Activated CD4-positive, CD25-positive, alpha-beta regulatory T cell treated with anti-CD3 and anti-CD28 coated beads, Interleukin-2, amount 50 U/mL, for 72 hours (primary cell): ENCODE results near the gene JMJD6.
"Not testable (repeated sequence)": the region's sequence is repeated elsewhere in the genome, so short reads cannot be mapped to it uniquely, and the experiment has no call there.

ENCODE experiments used
- DNase-seq: peaks from one replicate; pipeline ENCODE4 v3.0.0; 2021

JMJD6 gene

DNA sequence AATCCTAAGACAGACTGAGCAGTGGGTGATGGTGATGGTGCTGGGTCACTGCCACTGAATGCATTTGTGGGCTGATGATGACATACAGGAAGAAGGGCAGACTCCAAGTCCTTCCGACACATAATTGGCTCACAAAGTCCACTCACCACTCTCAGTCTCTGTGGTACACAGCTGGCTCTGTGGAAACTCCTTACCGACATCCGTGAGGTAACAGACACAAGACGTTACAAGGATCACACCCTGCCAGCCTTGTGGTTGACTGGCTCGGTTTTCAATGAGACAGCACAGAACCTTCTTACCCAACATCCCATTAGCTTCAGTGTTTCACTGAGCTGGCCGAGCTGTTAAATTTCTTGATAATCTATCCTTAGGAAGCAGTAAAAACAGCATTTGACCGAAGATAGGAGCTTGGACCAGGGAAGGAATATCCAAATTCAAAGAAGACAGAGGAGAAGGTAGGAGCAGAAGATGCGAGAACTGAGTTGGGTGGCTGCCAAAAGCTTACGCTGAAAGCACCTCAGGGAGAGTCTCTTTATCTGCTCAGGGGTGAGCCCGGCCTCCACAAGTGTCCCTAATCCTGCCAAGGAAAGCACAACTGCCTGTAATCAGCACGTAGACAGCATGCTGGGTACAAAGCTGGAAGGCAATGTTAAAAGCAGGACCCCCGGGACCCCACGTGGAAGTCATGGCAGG is 10.1 kb downstream of the JMJD6 start:
- DNase-seq, result no peak

DNA sequence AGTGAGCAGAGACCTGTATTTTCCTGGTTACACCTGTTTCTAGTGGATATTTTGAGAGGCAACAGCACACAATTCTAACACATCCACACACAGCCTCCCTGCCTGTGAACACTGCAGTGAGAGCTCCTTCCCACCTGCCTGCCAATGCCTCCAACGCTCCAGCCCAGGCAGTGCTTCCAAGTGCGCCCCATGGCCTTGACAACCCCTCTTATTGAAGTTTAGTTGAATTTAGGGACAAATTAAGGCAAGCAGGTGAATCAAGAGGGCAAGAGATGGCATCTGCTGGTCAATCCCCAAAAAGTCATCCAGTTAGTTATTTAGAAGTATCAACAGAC is 10.9 kb downstream of the JMJD6 start:
- DNase-seq, result no peak

DNA sequence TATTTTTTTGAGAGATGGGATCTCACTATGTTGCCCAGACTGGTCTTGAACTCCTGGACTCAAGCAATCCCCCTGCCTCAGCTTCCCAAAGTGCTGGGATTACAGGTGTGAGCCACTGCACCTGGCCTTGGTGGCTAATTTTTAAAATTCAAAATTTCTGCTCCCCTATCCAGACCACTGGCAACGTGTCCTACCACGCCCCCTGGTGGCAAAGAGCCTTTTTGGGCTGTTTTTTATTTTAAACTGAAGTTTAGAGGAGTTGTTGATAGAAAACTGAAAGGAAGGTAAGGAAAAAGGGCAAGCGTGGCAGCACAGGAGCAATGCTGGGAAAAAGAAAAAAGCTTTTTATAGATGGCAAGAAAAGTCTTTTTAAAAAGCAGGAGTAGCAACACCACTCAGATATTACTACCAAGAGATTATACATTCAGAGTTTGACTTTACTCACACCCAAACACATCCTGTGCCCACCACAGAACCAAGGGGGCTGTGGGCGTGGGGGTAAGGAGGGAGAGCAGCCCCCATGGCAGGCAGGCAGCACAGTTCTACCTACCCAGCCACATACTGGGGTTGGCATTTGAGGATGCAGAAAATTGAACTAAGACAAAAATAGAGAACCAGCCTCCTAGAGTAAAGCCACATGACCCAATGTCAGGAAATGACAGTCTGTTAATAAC is 11.4 kb downstream of the JMJD6 start:
- DNase-seq, result peak; percentile 74

DNA sequence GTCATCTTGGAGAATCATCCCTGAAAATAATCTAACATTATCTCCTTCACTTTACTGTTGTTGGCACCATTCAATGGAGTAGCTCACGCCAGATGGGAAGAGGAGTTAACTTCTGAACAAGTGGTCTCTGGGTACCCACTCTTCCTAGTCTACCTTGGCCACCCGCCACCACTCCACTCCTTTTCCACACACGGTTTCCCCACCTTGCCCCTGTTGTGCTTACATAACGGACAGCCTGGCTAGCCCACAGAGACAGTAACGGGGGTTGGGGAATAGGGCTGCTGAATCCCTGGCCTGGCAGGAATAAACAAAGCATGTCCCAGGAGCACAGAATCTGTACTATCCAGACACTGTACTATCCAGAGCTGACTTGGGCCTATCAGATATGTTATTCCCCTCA is 12.1 kb downstream of the JMJD6 start:
- DNase-seq, result no peak

DNA sequence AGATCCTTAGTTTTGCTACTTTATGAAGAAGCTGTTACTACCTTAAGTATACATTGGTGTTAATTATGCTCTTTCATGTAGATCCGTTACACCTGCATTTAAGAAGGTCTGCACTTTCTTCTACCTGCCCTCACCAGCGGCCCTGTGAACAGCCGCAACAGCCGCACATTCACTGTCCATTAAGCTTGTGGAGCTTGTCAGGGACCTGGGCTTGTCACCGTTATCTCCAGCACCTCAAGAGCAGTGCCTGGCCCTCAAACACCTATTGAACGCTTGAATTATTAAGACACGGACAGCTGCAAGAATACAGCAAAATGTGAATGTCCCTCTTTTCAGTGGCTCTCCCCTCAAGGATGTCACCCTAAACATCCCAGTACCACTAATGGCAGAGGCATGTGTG is 12.6 kb downstream of the JMJD6 start:
- DNase-seq, result no peak

DNA sequence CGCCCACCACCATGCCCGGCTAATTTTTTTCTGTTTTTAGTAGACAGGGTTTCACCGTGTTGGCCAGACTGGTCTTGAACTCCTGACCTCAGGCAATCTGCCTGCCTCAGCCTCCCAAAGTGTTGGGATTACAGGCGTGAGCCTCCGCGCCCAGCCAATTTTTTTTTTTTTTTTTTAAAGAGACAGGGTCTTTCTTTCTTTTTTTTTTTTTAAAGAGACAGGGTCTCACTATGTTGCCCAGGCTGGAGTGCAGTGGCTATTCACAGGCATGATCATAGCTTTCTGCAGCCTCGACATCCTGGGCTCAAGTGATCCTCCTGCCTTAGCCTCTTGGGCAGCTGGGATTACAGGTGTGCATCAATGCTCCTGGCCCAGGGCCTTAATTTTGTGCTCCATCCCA is 14.1 kb downstream of the JMJD6 start:
- DNase-seq, result not testable (repeated sequence)

DNA sequence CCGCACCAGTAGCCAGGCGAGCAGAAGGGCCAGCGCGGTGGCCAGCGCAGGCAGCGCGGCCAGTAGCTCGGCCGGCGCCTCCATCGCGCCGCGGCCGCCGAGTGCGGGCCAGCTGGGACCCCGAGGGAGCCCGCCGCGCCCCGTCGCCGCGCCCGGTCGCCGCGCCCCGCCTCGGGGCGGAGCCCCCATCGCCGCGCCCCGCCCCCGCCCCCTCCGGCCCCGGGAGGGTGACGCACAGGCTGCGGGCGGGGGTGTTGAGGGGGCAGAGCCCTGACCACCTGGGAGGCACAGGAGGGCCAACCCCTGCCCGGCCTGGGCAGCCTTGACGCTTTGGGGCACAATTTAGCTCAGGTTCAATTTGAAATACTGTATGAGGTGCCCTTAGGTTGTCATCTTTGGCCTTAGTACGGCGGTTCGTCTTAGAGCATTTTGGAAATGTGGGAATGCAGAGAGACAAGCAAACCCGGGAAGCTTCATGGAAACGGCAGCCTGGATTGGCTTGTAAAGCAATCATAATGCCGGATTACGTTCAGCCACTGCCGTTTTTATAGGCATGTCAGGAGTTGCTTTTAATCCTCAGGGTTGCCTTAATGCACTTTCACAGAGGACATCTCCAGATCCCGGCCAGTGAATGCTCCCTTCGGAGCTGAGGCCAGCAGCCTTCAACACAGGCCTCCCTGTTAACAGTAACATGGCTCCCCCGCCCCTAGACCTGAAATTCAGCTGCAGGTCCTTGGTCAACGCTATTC is 15.4 kb downstream of the JMJD6 start, which contains the start of gene MXRA7:
Gene MXRA7 (minus strand): TSS at position 103 of the 749 bp plus-strand sequence. CDS start 19 bp downstream, at position 84.
- DNase-seq, result peak; percentile 42

DNA sequence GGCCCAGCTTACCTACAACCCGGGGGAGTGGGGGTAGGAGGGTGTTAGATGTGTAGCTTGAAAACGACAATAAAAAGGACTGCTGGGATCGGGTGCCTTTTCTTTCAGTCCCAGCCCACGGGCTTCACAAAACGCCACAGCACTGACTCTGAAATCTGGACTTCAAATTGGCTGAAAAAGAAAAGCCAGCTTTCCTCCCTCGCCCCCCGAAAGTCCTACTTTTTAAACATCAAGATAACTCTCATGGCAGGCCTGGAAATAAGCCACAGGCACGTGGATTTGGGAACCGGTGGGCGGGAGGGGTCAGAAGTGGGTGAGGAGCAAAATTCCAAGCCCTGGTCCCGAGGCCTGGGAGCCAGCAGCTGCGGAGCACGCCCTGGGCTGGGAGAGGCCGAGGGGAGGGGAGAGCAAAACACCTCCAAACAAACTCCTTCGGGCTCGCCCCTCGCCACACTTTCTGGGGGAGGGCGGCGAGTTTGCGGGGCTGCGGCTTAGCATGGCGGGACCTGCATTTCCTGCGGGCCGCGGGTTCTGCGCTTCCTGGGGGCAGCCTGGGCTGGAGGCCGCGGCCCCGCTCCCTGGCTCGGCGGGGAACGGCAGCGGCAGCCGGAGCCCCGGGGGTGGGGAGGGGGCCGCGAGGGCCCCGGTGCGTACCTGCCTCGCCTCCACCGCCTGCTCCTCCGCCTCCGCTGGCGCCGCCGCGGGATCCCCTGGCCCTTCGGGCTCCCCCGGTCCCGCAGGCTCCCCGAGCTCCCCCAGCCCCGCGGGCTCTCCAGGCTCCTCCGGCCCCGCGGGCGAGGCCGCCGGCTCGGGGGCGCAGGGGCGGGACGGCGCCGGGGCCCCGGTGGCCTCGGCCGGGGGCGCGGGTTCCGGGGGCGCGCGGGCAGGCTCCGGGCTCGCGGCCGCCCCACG is 16.2 kb downstream of the JMJD6 start:
- DNase-seq, result not testable (repeated sequence)

DNA sequence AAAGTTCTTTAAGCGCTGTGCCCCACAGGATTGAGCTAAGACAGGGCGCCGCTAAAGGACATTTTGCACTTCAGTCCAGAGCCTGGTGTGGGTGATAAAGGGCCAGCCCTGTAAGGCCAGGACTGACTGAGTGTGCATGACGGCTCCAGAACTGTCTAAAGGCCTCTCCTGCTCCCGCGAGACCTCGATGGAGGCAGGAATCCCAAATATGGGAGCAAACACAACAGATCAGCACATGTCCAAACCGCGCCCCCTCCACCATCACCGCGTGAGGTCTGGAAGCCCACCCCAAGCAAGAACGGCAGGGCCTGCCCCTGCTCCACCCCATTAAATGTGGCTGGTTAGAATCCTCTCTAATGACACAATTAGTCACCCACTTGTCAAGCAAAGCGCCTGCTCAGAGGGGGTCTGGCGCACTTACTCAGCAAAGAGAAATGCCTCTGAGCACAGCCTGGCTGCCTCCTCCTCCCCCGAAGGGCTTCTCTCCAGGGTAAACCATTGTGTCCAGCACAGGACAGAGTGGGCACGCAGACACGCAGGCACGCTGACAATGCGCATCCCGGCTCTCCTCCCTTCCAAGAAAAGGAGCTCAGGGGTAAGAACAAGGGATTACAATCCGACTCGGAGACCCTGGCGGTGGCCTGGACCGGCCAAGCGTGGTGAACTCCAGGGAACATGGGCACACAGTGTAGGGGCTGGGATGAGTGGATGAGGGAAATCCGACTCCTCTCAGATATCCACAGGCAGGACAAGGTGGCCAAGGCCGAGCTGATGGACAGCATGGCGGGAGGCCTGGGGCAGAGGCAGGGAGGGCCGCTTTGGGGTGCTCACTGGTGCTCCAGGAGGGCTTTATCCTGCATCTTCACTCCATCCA is 17.1 kb downstream of the JMJD6 start:
- no peak for DNase-seq

DNA sequence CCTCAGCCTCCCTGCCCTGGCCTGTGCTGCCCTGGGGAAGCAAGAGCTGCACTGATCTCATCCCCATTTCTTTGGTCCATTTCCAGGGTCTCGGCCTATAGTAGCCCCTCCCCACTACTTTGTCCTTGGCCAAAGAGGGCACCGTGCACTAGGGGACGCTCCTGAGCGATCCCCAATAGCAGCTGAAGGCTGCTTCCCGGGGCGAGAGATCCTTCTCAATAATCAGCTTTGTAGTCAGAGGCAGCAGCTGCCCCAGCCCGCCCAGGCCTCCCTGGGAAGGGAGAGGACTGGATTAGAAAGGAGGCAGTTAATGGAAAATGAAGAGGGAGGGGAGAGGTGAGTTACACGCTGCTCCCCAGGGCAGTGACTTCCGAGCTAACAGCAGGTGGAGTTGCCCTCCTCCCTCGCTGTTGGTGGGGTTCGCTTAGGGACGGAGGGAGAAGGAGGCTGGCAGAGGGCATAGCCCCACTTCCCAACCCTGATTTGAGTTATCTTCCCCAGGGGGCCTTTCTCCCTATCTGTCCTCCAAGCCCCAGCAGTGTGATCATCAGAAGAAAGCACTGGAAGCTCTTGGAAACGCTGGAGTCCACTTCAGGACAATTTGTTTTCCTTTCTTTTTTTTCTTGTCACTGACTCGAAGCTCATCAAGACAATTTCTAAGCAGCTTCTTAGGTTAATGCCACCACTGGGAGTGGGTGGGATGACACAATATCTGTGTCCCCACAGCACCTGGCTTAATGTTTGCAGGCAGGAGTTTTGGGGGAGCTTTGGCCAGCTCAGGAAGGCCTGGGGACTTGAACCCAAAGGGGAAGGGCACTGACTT is 18.2 kb downstream of the JMJD6 start:
- DNase-seq, result no peak

DNA sequence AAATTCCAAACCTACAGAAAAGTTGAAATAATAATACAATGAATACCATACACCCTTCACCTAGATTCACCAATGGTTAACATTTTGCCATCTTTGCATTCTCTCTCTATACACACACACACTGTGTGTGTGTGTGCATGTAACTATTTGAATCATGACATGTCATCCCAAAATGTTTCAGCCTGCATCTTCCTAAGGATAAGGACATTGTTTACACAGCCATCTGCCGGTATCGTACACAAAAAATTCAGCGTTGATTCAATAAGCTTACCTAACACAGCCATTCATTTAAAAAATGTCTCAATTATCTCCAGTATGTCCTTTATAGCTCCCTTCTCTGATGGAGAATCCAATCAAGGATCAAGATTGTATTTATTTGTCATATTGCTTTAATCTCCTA is 19.6 kb downstream of the JMJD6 start:
- no peak for DNase-seq

DNA sequence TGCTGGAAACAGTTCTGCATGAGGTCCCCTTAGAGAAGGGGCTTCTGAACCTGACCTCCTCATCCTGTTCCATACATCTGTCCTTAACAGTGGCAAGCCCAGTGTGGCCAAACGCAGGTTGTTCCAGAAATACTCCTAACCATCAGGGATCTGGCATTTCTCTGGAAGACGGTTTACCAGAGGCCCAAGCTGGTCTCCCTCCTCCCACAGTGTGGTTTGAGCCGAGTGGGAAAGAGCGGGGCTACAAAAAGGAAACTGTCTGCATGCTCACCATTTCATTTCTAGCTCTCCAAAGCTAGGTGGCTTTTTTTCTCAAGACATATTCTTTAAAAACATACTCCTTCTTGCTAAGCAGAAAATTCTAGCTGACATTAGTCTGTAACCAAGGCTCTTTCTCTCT is 21.6 kb downstream of the JMJD6 start:
- no peak for DNase-seq

DNA sequence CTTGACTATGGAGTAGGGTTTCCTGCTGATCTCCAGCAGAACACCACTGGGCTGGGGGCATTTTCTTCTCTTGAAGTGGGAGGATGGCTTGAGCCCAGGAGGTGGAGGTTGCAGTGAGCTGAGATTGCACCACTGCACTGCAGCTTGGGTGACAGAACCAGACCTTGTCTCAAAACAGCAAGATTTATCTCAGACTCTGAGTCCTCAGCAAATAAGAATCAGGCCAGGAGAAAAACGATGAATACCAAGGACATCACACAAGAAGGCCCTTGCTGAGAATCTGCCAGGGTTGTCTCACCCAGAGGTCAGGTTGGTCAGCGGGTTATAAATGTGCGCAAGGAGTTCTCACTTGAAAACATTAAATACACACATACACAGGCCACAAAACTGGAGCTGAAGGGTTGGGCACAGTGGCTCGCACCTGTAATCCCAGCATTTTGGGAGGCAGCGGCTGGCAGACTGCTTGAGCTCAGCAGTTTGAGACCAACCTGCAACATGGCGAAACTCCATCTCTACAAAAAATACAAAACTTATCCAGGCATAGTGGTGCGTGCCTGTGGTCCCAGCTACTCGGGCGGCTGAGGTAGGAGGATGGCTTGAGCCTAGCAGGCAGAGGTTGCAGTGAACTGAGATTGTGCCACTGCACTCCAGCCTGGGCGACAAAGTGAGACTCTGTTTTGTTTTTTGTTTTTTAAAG is 23.3 kb downstream of the JMJD6 start:
- DNase-seq, result no peak

DNA sequence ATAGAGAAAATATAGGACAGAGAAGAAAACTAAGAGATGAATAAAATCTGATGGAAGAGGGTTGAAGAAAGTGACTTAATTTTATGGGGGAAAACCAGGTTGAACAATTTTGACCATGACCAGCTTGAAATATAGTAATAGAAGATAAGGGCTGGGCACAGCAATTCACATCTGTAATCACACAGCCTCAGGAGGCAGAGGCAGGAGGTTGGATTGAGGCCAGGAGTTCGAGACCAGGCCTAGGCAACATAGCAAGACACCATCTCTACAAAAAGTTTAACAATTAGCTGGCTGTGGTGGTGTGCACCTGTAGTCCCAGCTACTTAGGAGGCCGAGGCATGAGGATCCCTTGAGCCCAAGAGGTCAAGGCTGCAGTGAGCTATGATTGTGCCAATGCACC is 24.3 kb downstream of the JMJD6 start:
- no peak for DNase-seq

DNA sequence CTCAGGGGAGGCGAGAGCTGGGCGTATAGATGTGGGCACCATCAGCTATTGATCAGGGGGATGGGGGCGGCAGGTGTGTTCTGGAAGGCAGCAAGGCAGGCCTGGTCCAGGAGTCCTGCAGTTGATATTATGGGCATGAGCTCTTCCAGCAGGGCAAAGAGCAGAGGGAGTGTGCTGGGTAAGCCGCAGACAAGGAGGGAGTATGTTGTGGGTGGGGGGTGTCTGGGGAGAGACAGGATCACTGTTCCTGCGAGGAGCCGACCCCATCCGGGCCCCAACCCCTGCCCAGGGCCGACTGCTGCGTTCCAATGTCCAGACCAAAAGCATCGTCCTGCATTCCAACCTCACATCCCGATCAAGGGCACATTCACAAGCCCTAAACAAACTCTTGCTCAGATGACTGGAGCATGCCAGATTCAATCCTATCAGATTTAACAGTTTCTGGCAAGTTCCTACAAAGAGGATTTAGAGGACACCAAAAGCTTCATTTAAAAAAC is 24.9 kb downstream of the JMJD6 start:
- no peak for DNase-seq

DNA sequence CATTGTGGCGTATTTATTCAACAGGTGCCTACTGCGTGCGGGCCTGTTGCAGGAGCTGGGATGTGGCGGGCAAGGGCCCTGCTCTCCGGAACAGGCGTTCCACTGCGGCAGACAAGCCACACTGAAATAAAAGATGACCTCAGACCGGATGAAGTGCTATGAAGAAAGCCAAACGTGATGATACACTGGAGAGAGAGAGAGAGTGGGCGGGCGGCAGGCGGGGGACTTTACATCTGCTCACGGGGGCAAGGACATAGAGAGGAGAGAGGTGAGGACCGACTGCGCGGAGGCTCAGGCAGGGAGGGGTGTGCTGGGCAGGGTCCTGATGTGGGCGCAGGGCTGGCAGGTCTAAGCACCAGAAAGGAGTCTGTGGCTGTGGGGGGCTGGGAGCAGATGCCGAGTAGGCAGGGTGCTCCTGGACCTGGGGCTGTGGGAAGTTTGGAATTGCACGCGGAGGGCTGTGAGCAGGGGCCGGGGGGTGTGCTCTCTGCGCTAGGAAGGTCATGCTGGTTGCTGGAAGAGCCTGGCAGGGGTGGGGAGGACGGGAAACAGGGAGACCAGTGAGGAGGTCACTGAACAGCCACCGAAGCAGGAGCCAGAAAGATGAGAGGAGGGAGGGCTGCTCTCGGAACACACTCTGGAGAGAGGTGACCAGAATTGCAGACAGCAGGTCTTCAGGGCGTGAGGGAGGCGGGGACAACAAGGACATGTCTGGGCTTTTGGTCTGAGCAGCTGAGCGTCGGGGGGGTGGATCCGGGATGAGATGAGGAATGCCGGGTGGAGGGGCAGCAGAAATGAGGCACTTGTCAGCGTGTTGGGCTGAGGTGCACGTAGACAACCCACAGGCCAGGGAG is 25.6 kb downstream of the JMJD6 start:
- no peak for DNase-seq

DNA sequence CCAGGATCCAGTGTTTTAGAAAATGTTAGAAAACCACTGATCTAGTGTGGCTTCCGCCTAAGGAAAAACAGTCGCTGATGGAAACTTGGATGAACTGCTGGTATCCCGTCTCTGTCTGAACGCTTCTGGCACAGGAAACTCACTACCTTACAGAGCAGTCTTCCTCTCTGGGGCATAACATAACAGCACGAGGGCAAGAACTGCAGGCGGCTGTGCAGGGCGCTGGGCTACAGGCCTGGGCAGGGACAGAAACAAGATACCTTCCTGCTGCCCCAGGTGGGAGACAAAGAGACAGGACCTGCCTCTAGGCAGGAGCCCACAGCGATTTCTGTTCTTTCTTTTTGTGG is 26.2 kb downstream of the JMJD6 start:
- DNase-seq, result no peak

DNA sequence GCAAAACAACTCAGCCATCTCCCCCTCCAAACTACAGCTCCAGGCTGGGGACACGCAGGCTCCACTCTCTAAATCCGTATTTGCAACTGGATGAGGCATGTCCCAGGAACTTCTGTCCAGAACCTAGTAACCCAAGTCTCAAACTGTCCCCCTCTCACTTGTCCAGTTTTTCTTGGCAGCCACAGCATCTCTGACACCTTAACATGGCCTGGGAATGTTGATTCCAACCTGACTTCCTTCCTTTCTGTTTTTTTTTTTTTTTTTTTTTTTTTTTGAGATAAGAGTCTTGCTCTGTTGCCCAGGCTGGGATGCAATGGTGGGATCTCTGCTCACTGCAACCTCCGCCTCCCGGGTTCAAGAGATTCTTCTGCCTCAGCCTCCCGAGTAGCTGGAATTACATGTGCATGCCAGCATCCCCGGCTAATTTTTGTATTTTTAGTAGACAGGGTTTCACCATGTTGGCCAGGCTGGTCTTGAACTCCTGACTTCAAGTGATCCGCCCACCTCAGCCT is 27.9 kb downstream of the JMJD6 start:
- DNase-seq, result not testable (repeated sequence)
